ENCODE data around the gene ACOT12.

Gene ACOT12

GRCh38 chr5:81365541-81365940 is 28.4 kb downstream of the ACOT12 start:
- TF ChIP-seq ZNF70 (CRISPR knock-in tag; IDR thresholded peaks at IDR 0.05) (no peak), ARNTL (CRISPR knock-in tag; IDR thresholded peaks at IDR 0.05; ENCODE audit: borderline replicate concordance, low read depth) (no peak)
- TF ChIP-seq, protein P1, sequence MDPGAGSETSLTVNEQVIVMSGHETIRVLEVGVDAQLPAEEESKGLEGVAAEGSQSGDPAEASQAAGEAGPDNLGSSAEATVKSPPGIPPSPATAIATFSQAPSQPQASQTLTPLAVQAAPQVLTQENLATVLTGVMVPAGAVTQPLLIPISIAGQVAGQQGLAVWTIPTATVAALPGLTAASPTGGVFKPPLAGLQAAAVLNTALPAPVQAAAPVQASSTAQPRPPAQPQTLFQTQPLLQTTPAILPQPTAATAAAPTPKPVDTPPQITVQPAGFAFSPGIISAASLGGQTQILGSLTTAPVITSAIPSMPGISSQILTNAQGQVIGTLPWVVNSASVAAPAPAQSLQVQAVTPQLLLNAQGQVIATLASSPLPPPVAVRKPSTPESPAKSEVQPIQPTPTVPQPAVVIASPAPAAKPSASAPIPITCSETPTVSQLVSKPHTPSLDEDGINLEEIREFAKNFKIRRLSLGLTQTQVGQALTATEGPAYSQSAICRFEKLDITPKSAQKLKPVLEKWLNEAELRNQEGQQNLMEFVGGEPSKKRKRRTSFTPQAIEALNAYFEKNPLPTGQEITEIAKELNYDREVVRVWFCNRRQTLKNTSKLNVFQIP (CRISPR knock-in tag; IDR thresholded peaks at IDR 0.05; ENCODE audit: borderline replicate concordance, low read depth) = no peak
- ATAC-seq = no peak

DNA sequence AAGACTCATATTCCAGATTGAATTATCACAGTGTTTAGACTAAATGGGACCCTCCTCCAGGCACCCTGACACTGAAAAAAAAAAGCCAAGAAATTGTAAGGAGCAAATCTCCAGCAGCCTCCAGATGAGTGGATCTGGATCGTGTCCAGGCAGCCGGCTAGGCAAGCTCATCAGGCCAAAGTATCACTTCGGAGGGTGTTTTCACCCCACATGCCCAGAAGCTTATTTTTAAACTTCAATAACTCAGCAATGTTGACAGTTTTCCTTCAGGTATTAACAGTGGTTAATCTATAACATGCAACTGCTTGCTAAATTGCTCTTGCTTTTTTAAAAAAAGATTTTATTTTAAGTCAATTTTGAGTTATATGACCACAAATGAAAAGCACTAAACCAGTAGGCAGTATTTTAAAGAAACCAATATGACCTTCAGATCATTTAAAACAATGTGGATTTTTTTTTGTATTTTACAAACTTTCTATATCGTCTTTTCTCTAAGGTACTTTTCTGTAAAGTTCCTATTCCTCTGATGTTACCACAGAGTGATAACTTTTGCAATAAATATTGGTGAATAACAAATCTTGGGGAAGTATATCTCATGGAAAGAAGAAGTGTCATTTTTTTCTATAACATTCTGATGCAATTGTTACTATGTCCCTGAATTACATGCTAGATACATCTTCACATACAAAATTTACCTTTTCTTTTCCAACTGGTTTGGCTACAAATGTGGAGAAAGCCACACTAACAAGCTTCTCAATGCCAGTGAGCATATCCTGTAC is 30.7 kb downstream of the ACOT12 start:
- TF ChIP-seq ZFP30 (CRISPR knock-in tag; IDR thresholded peaks at IDR 0.05) (no peak), SNAI2 (CRISPR knock-in tag; IDR thresholded peaks at IDR 0.05) (no peak), ZNF70 (CRISPR knock-in tag; IDR thresholded peaks at IDR 0.05) (no peak), BACH2 (CRISPR knock-in tag; IDR thresholded peaks at IDR 0.05; ENCODE audit: borderline replicate concordance) (no peak), TCF4 (CRISPR knock-in tag; IDR thresholded peaks at IDR 0.05; ENCODE audit: borderline replicate concordance) (no peak)
- TF ChIP-seq, protein P2, sequence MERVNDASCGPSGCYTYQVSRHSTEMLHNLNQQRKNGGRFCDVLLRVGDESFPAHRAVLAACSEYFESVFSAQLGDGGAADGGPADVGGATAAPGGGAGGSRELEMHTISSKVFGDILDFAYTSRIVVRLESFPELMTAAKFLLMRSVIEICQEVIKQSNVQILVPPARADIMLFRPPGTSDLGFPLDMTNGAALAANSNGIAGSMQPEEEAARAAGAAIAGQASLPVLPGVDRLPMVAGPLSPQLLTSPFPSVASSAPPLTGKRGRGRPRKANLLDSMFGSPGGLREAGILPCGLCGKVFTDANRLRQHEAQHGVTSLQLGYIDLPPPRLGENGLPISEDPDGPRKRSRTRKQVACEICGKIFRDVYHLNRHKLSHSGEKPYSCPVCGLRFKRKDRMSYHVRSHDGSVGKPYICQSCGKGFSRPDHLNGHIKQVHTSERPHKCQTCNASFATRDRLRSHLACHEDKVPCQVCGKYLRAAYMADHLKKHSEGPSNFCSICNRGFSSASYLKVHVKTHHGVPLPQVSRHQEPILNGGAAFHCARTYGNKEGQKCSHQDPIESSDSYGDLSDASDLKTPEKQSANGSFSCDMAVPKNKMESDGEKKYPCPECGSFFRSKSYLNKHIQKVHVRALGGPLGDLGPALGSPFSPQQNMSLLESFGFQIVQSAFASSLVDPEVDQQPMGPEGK (CRISPR knock-in tag; IDR thresholded peaks at IDR 0.05; ENCODE audit: borderline replicate concordance) = no peak
- TF ChIP-seq, protein P1 (CRISPR knock-in tag; IDR thresholded peaks at IDR 0.05; ENCODE audit: borderline replicate concordance, low read depth) = no peak
- no peak for ATAC-seq

DNA sequence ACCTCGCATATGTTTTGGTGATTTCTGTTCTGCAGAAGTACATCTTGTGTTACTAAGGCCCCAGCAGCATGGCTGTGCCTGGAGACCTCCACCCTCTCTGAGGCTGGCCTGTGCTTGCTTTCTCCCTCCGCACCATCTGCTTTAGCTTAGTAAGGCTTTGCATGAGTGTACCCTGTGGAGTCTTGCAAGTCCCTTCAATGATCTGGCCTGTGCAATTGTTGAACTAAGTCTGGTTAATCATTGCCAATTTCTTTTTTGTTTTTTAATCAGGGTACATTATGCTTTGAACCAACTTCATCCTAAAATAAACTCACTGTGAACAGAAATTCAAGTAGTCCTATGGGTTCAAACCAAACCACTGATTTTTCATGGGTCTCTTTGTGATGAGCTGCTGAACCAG is 32.3 kb downstream of the ACOT12 start:
- ATAC-seq = no peak
- TF ChIP-seq PPARA (CRISPR knock-in tag; IDR thresholded peaks at IDR 0.05; ENCODE audit: borderline replicate concordance) (no peak), OSR1 (CRISPR knock-in tag; IDR thresholded peaks at IDR 0.05) (no peak), SNAI2 (CRISPR knock-in tag; IDR thresholded peaks at IDR 0.05) (no peak), ISL1 (CRISPR knock-in tag; IDR thresholded peaks at IDR 0.05) (no peak), TCF4 (CRISPR knock-in tag; IDR thresholded peaks at IDR 0.05; ENCODE audit: borderline replicate concordance) (no peak), TOX (CRISPR knock-in tag; IDR thresholded peaks at IDR 0.05; ENCODE audit: borderline replicate concordance) (no peak), CSDC2 (CRISPR knock-in tag; IDR thresholded peaks at IDR 0.05) (no peak)
- TF ChIP-seq, protein P1 (CRISPR knock-in tag; IDR thresholded peaks at IDR 0.05; ENCODE audit: borderline replicate concordance, low read depth) = no peak

- TF ChIP-seq ZC3H10 (CRISPR knock-in tag; IDR thresholded peaks at IDR 0.05) (no peak), ZFP30 (CRISPR knock-in tag; IDR thresholded peaks at IDR 0.05) (no peak)
- ATAC-seq = no peak
Measured at GRCh38 chr5:81360640-81361039, 33.3 kb downstream of the ACOT12 start.

DNA sequence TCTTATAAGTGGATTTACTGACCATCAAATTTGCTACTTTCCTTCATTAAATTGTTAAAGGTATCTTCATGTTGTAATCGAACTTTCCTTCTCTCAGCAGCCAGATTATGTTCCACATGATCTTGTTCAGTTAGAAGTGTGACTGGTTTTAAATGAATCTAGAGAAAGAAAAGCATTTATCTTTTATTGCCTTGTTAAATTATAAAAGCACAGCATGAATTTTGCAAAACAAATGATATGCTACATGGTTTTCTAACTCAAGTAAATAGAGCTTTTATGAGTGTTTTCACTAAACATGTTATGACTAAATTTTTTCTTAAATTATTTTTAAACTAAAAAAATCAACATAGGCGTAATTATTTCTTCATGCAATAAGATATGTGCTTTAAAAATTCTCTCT is 34.1 kb downstream of the ACOT12 start:
- TF ChIP-seq OSR1 (CRISPR knock-in tag; IDR thresholded peaks at IDR 0.05) = no peak
- TF ChIP-seq TOX (CRISPR knock-in tag; IDR thresholded peaks at IDR 0.05; ENCODE audit: borderline replicate concordance) = no peak
- TF ChIP-seq ZNF8 (CRISPR knock-in tag; IDR thresholded peaks at IDR 0.05) = no peak
- TF ChIP-seq GLIS3 (CRISPR knock-in tag; IDR thresholded peaks at IDR 0.05) = no peak
- no peak for TF ChIP-seq ZNF565 (CRISPR knock-in tag; conservative IDR thresholded peaks at IDR 0.05; ENCODE audit: low read depth)
- TF ChIP-seq, protein P1 (CRISPR knock-in tag; IDR thresholded peaks at IDR 0.05; ENCODE audit: borderline replicate concordance, low read depth) = no peak
- no peak for TF ChIP-seq ZFP3 (CRISPR knock-in tag; IDR thresholded peaks at IDR 0.05)
- no peak for TF ChIP-seq TCF4 (CRISPR knock-in tag; IDR thresholded peaks at IDR 0.05; ENCODE audit: borderline replicate concordance)
- TF ChIP-seq PPARA (CRISPR knock-in tag; IDR thresholded peaks at IDR 0.05; ENCODE audit: borderline replicate concordance) = no peak

More for the DNA sequence above, 34.1 kb downstream of the ACOT12 start:
- no peak for ATAC-seq

Measured in SK-N-SH treated with all-trans-retinoic acid at 6 μM for 48 hours (cell line).